ENCODE results near the gene RFK. TPM values are rescaled to one million over a fixed set of nuclear protein-coding genes. Genes with fewer than 3 reads are reported as not detected.
"Not testable (repeated sequence)": the region's sequence is repeated elsewhere in the genome, so short reads cannot be mapped to it uniquely, and the experiment has no call there.

RFK gene
- total RNA-seq, 2 experiments from 2014 or later = 17.0 to 19.0 TPM

- peaks cover 9% of the 10 kb centered on the region for H3K4me1 Mint-ChIP-seq
- CTCF ChIA-PET = interaction anchor here (2.0 kb wide), 1 partner anchor 19 kb away, joined by 4 read pairs; no protein-coding TSS in a partner anchor
- no peak overlapping the region for H3K27ac Mint-ChIP-seq
- no peaks in the 10 kb centered on the region for H3K36me3 Mint-ChIP-seq
- no peak overlapping the region for H3K4me3 Mint-ChIP-seq
- ATAC-seq (no peak), DNase-seq (no peak)
- H3K27me3 Mint-ChIP-seq = no peaks in the 10 kb centered on the region
- no peaks in the 10 kb centered on the region for H3K9me3 Mint-ChIP-seq (ENCODE audit: low read depth)
Observed at GRCh38 chr9:76373784-76374474, 20.3 kb downstream of the RFK start.

- Mint-ChIP-seq H3K4me3 (no peak overlapping the region), H3K27me3 (no peaks in the 10 kb centered on the region), H3K36me3 (no peaks in the 10 kb centered on the region), H3K27ac (no peak overlapping the region), H3K4me1 (peaks cover 9% of the 10 kb centered on the region), H3K9me3 (ENCODE audit: low read depth) (no peaks in the 10 kb centered on the region)
- ATAC-seq (no peak), DNase-seq (no peak)
- CTCF ChIA-PET = interaction anchor here (2.0 kb wide), 1 partner anchor 20 kb away, joined by 4 read pairs; no protein-coding TSS in a partner anchor
Observed at GRCh38 chr9:76373173-76373783, 20.9 kb downstream of the RFK start.

GRCh38 chr9:76372336-76372735, 21.9 kb downstream of the RFK start:
- Mint-ChIP-seq H3K4me1 (peaks cover 9% of the 10 kb centered on the region), H3K27me3 (no peaks in the 10 kb centered on the region), H3K36me3 (no peaks in the 10 kb centered on the region), H3K27ac (no peak overlapping the region), H3K9me3 (ENCODE audit: low read depth) (no peaks in the 10 kb centered on the region), H3K4me3 (no peak overlapping the region)
- CTCF ChIA-PET = no interaction called here
- no peak for ATAC-seq
- DNase-seq = no peak

- Mint-ChIP-seq H3K36me3 (no peaks in the 10 kb centered on the region), H3K27ac (no peak overlapping the region), H3K9me3 (ENCODE audit: low read depth) (no peaks in the 10 kb centered on the region), H3K4me1 (peaks cover 9% of the 10 kb centered on the region), H3K27me3 (no peaks in the 10 kb centered on the region), H3K4me3 (no peak overlapping the region)
- DNase-seq (no peak), ATAC-seq (no peak)
- CTCF ChIA-PET = no interaction called here
Observed at GRCh38 chr9:76371901-76372300, 22.3 kb downstream of the RFK start.

- DNase-seq (no peak), ATAC-seq (no peak)
- CTCF ChIA-PET = no interaction called here
- no peaks in the 10 kb centered on the region for H3K36me3 Mint-ChIP-seq
- no peak overlapping the region for H3K27ac Mint-ChIP-seq
- no peak overlapping the region for H3K4me3 Mint-ChIP-seq
- H3K27me3 Mint-ChIP-seq = no peaks in the 10 kb centered on the region
- H3K9me3 Mint-ChIP-seq (ENCODE audit: low read depth) = no peaks in the 10 kb centered on the region
- H3K4me1 Mint-ChIP-seq = peaks cover 9% of the 10 kb centered on the region
Observed at GRCh38 chr9:76370396-76371023, 23.7 kb downstream of the RFK start.

- ATAC-seq = no peak
- CTCF ChIA-PET = interaction anchor here (0.6 kb wide), 1 partner anchor 72 kb away, joined by 3 read pairs; no protein-coding TSS in a partner anchor
- H3K27ac Mint-ChIP-seq = no peak overlapping the region
Observed at GRCh38 chr9:76369583-76369982, 24.6 kb downstream of the RFK start.

GRCh38 chr9:76366275-76366674, 28.0 kb downstream of the RFK start:
- Mint-ChIP-seq H3K9me3 (ENCODE audit: low read depth) (no peaks in the 10 kb centered on the region), H3K36me3 (no peaks in the 10 kb centered on the region), H3K27ac (no peak overlapping the region), H3K27me3 (peaks cover 7% of the 10 kb centered on the region), H3K4me3 (no peak overlapping the region), H3K4me1 (no peaks in the 10 kb centered on the region)
- no peak for ATAC-seq
- DNase-seq = no peak
- CTCF ChIA-PET = interaction anchor here (0.6 kb wide), 1 partner anchor 167 kb away, joined by 3 read pairs; no protein-coding TSS in a partner anchor

More at GRCh38 chr9:76369583-76369982, 24.6 kb downstream of the RFK start:
- Mint-ChIP-seq H3K9me3 (ENCODE audit: low read depth) (no peaks in the 10 kb centered on the region), H3K4me1 (peaks cover 9% of the 10 kb centered on the region), H3K27me3 (peaks cover 3% of the 10 kb centered on the region), H3K4me3 (no peak overlapping the region), H3K36me3 (no peaks in the 10 kb centered on the region)
- no peak for DNase-seq

- Mint-ChIP-seq H3K27me3 (peaks cover 9% of the 10 kb centered on the region), H3K27ac (no peak overlapping the region), H3K4me1 (no peaks in the 10 kb centered on the region), H3K36me3 (no peaks in the 10 kb centered on the region), H3K9me3 (ENCODE audit: low read depth) (no peaks in the 10 kb centered on the region), H3K4me3 (no peak overlapping the region)
- CTCF ChIA-PET = no interaction called here
- no peak for DNase-seq
- ATAC-seq = no peak
Observed at GRCh38 chr9:76365028-76365427, 29.2 kb downstream of the RFK start.

GRCh38 chr9:76363032-76363395, 31.2 kb downstream of the RFK start:
- no peaks in the 10 kb centered on the region for H3K36me3 Mint-ChIP-seq
- no peaks in the 10 kb centered on the region for H3K9me3 Mint-ChIP-seq (ENCODE audit: low read depth)

GRCh38 chr9:76362332-76363031, 31.7 kb downstream of the RFK start:
- ATAC-seq, CTCF ChIA-PET, H3K4me3 Mint-ChIP-seq: not testable (repeated sequence)

More at GRCh38 chr9:76363032-76363395, 31.2 kb downstream of the RFK start:
- H3K4me1 Mint-ChIP-seq = no peaks in the 10 kb centered on the region
- H3K27ac Mint-ChIP-seq = no peak overlapping the region
- DNase-seq (no peak), ATAC-seq (no peak)
- no peak overlapping the region for H3K4me3 Mint-ChIP-seq
- H3K27me3 Mint-ChIP-seq = peaks cover 10% of the 10 kb centered on the region
- CTCF ChIA-PET = no interaction called here

GRCh38 chr9:76359766-76360165, 34.5 kb downstream of the RFK start:
- CTCF ChIA-PET = no interaction called here
- no peak overlapping the region for H3K4me3 Mint-ChIP-seq
- H3K27ac Mint-ChIP-seq = no peak overlapping the region
- no peaks in the 10 kb centered on the region for H3K36me3 Mint-ChIP-seq
- peaks cover 8% of the 10 kb centered on the region for H3K27me3 Mint-ChIP-seq
- ATAC-seq (no peak), DNase-seq (no peak)
- H3K9me3 Mint-ChIP-seq (ENCODE audit: low read depth) = no peaks in the 10 kb centered on the region
- H3K4me1 Mint-ChIP-seq = no peaks in the 10 kb centered on the region

More at GRCh38 chr9:76362332-76363031, 31.7 kb downstream of the RFK start:
- H3K9me3 Mint-ChIP-seq (ENCODE audit: low read depth); H3K27me3 Mint-ChIP-seq; DNase-seq; H3K36me3 Mint-ChIP-seq; H3K4me1 Mint-ChIP-seq; H3K27ac Mint-ChIP-seq: not testable (repeated sequence)

- Mint-ChIP-seq H3K4me1 (no peaks in the 10 kb centered on the region), H3K4me3 (no peak overlapping the region), H3K27ac (no peak overlapping the region), H3K27me3 (peaks cover 4% of the 10 kb centered on the region), H3K36me3 (no peaks in the 10 kb centered on the region), H3K9me3 (ENCODE audit: low read depth) (no peaks in the 10 kb centered on the region)
- ATAC-seq = no peak
- no peak for DNase-seq
- CTCF ChIA-PET = no interaction called here
Observed at GRCh38 chr9:76359365-76359764, 34.9 kb downstream of the RFK start.

GRCh38 chr9:76358628-76359280, 35.5 kb downstream of the RFK start:
- ATAC-seq (no peak), DNase-seq (no peak)
- H3K4me1 Mint-ChIP-seq = no peaks in the 10 kb centered on the region
- no peaks in the 10 kb centered on the region for H3K9me3 Mint-ChIP-seq (ENCODE audit: low read depth)
- no peaks in the 10 kb centered on the region for H3K36me3 Mint-ChIP-seq
- H3K27ac Mint-ChIP-seq = no peak overlapping the region
- H3K27me3 Mint-ChIP-seq = peaks cover 2% of the 10 kb centered on the region
- no peak overlapping the region for H3K4me3 Mint-ChIP-seq
- CTCF ChIA-PET = no interaction called here
